IMR-90 (cell line): ENCODE measurements around the gene TMEM200A. TPM values are rescaled to one million over a fixed set of nuclear protein-coding genes. Genes with fewer than 3 reads are reported as not detected.
A peak's percentile ranks its signal among the peaks of the same experiment; 100 is the strongest.

Experiments used
- ATAC-seq: fragments of 200-7000 bp; cut with Tn5 transposase; 2 replicates; pipeline ENCODE4 v1.9.1; 2020; ENCODE audit warnings: low read depth, mild to moderate bottlenecking, moderate library complexity
- BruUV-seq: library from RNA; stranded (reverse); fragments of 400-500 nt; replicated peaks from 2 replicates; lab custom pipeline; 2021; lab: Mats Ljungman, UMichigan
- CTCF ChIA-PET: fragments of 300-600 bp; formaldehyde crosslinking; extraction: SDS; loops from one replicate; lab custom pipeline; 2021; ENCODE audit warnings: antibody characterized with exemption; lab: Yijun Ruan, JAX
- POLR2A ChIA-PET: fragments of 300-600 bp; sonication (Branson Sonifier 250); formaldehyde crosslinking; loops from one replicate; lab custom pipeline; 2022; ENCODE audit warnings: antibody characterized with exemption; ENCODE audit not compliant: unreplicated experiment; lab: Charles Lee
- DNase-seq: peaks from one replicate; pipeline ENCODE4 v3.0.0; 2013
- H2AFZ ChIP-seq: replicated peaks from 2 replicates; pipeline ENCODE3; 2013; ENCODE audit warnings: low read length, mild to moderate bottlenecking; ENCODE audit not compliant: poor library complexity
- H2AK5ac ChIP-seq: 2 replicates; pipeline ENCODE4 v1.6.1; 2013; ENCODE audit warnings: low read depth, low read length, inconsistent platforms
- H2AK9ac ChIP-seq: replicated peaks from 2 replicates; pipeline ENCODE3; 2013; ENCODE audit warnings: mild to moderate bottlenecking, low read depth, low read length, moderate library complexity; ENCODE audit not compliant: poor library complexity
- H2BK120ac ChIP-seq: 2 replicates; pipeline ENCODE4 v1.6.1; 2013; ENCODE audit warnings: low read depth, low read length, inconsistent platforms
- H2BK15ac ChIP-seq: 3 replicates; pipeline ENCODE4 v1.6.1; 2013; ENCODE audit warnings: low read depth, low read length, inconsistent platforms
- H2BK20ac ChIP-seq: 2 replicates; pipeline ENCODE4 v1.6.1; 2013; ENCODE audit warnings: low read depth, mild to moderate bottlenecking, inconsistent platforms, low read length, moderate library complexity
- H2BK5ac ChIP-seq: 2 replicates; pipeline ENCODE4 v1.6.1; 2013; ENCODE audit warnings: mild to moderate bottlenecking, low read depth, low read length, inconsistent platforms; ENCODE audit not compliant: poor library complexity, severe bottlenecking
- H3K14ac ChIP-seq: replicated peaks from 2 replicates; pipeline ENCODE4 v1.6.1; 2013; ENCODE audit warnings: low read depth, low read length, inconsistent platforms
- H3K18ac ChIP-seq: 2 replicates; pipeline ENCODE4 v1.6.1; 2013; ENCODE audit warnings: low read depth, low read length, control low read depth
- H3K23ac ChIP-seq: 2 replicates; pipeline ENCODE4 v1.6.1; 2013; ENCODE audit warnings: low read depth, low read length, inconsistent platforms
- H3K27ac ChIP-seq: 2 replicates; pipeline ENCODE4 v1.5.1; 2013; ENCODE audit warnings: mild to moderate bottlenecking, control low read depth, low read length; ENCODE audit not compliant: insufficient read depth
- H3K27me3 ChIP-seq: 2 replicates; pipeline ENCODE4 v1.6.1; 2013; ENCODE audit warnings: low read length; ENCODE audit not compliant: control insufficient read depth, insufficient read depth
- H3K36me3 ChIP-seq: 2 replicates; pipeline ENCODE4 v1.6.1; 2013; ENCODE audit warnings: low read length, mixed read lengths; ENCODE audit not compliant: control insufficient read depth, insufficient read depth
- H3K4ac ChIP-seq: 2 replicates; pipeline ENCODE4 v1.6.1; 2013; ENCODE audit warnings: low read depth, low read length, inconsistent platforms
- H3K4me1 ChIP-seq: 2 replicates; pipeline ENCODE4 v1.6.1; 2013; ENCODE audit warnings: low read length, mixed read lengths; ENCODE audit not compliant: control insufficient read depth, insufficient read depth
- H3K4me2 ChIP-seq: 2 replicates; pipeline ENCODE4 v1.6.1; 2013; ENCODE audit warnings: low read depth, mild to moderate bottlenecking, control low read depth, low read length, moderate library complexity
- H3K4me3 ChIP-seq: 2 replicates; pipeline ENCODE4 v1.5.1; 2013; ENCODE audit warnings: low read depth, mild to moderate bottlenecking, control low read depth, low read length, moderate library complexity; ENCODE audit not compliant: insufficient read depth
- H3K56ac ChIP-seq: 2 replicates; pipeline ENCODE4 v1.6.1; 2013; ENCODE audit warnings: low read length, inconsistent platforms; ENCODE audit not compliant: insufficient read depth; ENCODE audit errors: extremely low read depth
- H3K79me1 ChIP-seq, 2 experiments: 2 replicates each; pipeline ENCODE4 v1.6.1; 2013; ENCODE audit warnings: low read length in 2 of 2, inconsistent platforms in 1 of 2, low read depth in 1 of 2
- H3K9ac ChIP-seq: 2 replicates; pipeline ENCODE4 v1.6.1; 2013; ENCODE audit warnings: low read depth, low read length, control low read depth
- H3K9me1 ChIP-seq: 2 replicates; pipeline ENCODE4 v1.6.1; 2013; ENCODE audit warnings: low read length, inconsistent platforms; ENCODE audit not compliant: insufficient read depth
- H3K9me3 ChIP-seq: 2 replicates; pipeline ENCODE4 v1.6.1; 2013; ENCODE audit warnings: low read length; ENCODE audit not compliant: control insufficient read depth, insufficient read depth
- H4K20me1 ChIP-seq: 2 replicates; pipeline ENCODE4 v1.6.1; 2013; ENCODE audit warnings: low read length, inconsistent platforms; ENCODE audit not compliant: insufficient read depth
- H4K5ac ChIP-seq: 2 replicates; pipeline ENCODE4 v1.6.1; 2013; ENCODE audit warnings: mild to moderate bottlenecking, low read depth, low read length, control low read depth
- H4K8ac ChIP-seq, 2 experiments: 2 replicates each; pipeline ENCODE4 v1.6.1; 2013; ENCODE audit warnings: low read depth in 2 of 2, low read length in 2 of 2, control low read depth in 1 of 2, inconsistent platforms in 1 of 2
- H4K91ac ChIP-seq: 2 replicates; pipeline ENCODE4 v1.6.1; 2013; ENCODE audit warnings: low read depth, low read length, inconsistent platforms; ENCODE audit not compliant: insufficient read depth
- CEBPB ChIP-seq: IDR thresholded peaks from 2 replicates; pipeline ENCODE4 v1.6.1; 2012; ENCODE audit warnings: low read depth, low read length, improper control_type of control experiment
- FOS ChIP-seq: fragments of 150-350 bp; IDR thresholded peaks from 2 replicates; pipeline ENCODE4 v1.6.1; 2016; ENCODE audit warnings: low read depth, low read length
- MAFK ChIP-seq: IDR thresholded peaks from 2 replicates; pipeline ENCODE4 v1.6.1; 2012; ENCODE audit warnings: low read depth, low read length, improper control_type of control experiment
- MAZ ChIP-seq: IDR thresholded peaks from 2 replicates; pipeline ENCODE4 v1.6.1; 2012; ENCODE audit warnings: low read depth, mild to moderate bottlenecking, low read length, improper control_type of control experiment, moderate library complexity, borderline replicate concordance
- MXI1 ChIP-seq: IDR thresholded peaks from 2 replicates; pipeline ENCODE4 v1.6.1; 2012; ENCODE audit warnings: low read depth, mild to moderate bottlenecking, low read length, moderate library complexity, borderline replicate concordance
- NFE2L2 ChIP-seq: fragments of 150-350 bp; IDR thresholded peaks from 2 replicates; pipeline ENCODE4 v1.6.1; 2016; ENCODE audit warnings: low read depth, mild to moderate bottlenecking, low read length
- RAD21 ChIP-seq: IDR thresholded peaks from 2 replicates; pipeline ENCODE4 v1.6.1; 2012; ENCODE audit warnings: low read length, improper control_type of control experiment
- RCOR1 ChIP-seq: IDR thresholded peaks from 2 replicates; pipeline ENCODE4 v1.6.1; 2012; ENCODE audit warnings: mild to moderate bottlenecking, low read length, improper control_type of control experiment; ENCODE audit not compliant: insufficient replicate concordance
- RFX5 ChIP-seq: IDR thresholded peaks from 2 replicates; pipeline ENCODE4 v1.8.0; 2012; ENCODE audit warnings: low read depth, mild to moderate bottlenecking, low read length, moderate library complexity
- dilution Hi-C: fragments of 300-500 bp; cut with HindIII; formaldehyde crosslinking; loops from one replicate; pipeline ENCODE4 v1.14.3; 2018; ENCODE audit warnings: low sequenced_read_pairs; ENCODE audit not compliant: unreplicated experiment
- in situ Hi-C: fragments of 300-500 bp; cut with MboI; formaldehyde crosslinking; loops from 3 replicates; pipeline ENCODE4 v1.14.3; 2019; ENCODE audit warnings: low sequenced_read_pairs, inconsistent platforms, mixed read lengths
- intact Hi-C: fragments of 100-400 bp; cut with micrococcal nuclease; formaldehyde crosslinking; loops from 2 replicates; pipeline ENCODE4 v1.10.0; 2022
- polyA plus RNA-seq, 3 experiments: library from polyadenylated mRNA; depleted of rRNA; stranded (reverse); fragments of >200 nt; gene quantifications; 2 replicates each; pipeline ENCODE4 v1.2.3, GENCODE V29; 2012; ENCODE audit warnings: low replicate concordance in 1 of 3
- total RNA-seq: library from RNA; depleted of rRNA; stranded (reverse); fragments of >200 nt; gene quantifications from 2 replicates; pipeline ENCODE4 v1.2.3, GENCODE V29; 2012
- TF ChIP-seq, protein P1 (sequence below): conservative IDR thresholded peaks from 2 replicates; pipeline ENCODE4 v1.5.1; 2012; ENCODE audit warnings: mild to moderate bottlenecking, low read depth, low read length, improper control_type of control experiment
- TF ChIP-seq, protein P2 (sequence below): fragments of 150-350 bp; IDR thresholded peaks from 2 replicates; pipeline ENCODE4 v1.6.1; 2017; ENCODE audit warnings: mild to moderate bottlenecking, antibody characterized with exemption, low read length, low read depth

TMEM200A gene
- total and polyA plus RNA-seq, 2 of the 4 experiments (the other 2 are of a cell fraction) = 22.8 to 37.1 TPM

DNA sequence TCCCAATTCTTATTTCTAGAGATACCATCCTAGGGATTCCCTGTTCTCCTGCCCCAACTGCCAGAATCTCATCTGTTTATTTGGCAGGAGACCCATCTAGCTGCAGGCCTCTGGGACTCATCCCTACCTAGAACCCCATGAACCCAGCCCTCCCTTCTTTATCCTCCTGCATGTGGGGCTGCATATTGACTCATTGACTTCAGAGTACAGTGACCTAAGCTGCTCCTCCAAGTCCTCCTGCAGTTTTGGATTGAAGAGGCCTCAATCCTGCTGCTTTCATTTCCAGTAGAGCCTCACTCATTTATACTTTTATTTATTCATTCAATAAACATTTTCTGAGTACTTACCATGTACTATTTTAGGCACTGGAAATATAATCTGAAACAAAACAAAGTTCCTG, 11.6 kb downstream of the TMEM200A start:
- Histone ChIP-seq H3K23ac (0 out of 2 replicates have a peak overlapping the region, but pooled peaks have one; percentile 16), H3K56ac (no peak overlapping the region), H4K8ac (no peak overlapping the region), H2BK120ac (no peak overlapping the region), H3K4me3 (no peak overlapping the region), H3K14ac (no peak overlapping the region), H3K9ac (no peak overlapping the region), H3K27me3 (no peaks in the 10 kb centered on the region), H3K4me2 (peak overlapping the region; percentile 39; the same call in 1 of the 2 replicates), H3K4ac (no peak overlapping the region), H4K5ac (no peak overlapping the region), H2AK9ac (no peak overlapping the region), H3K79me1 (peaks cover 8 to 46% of the 10 kb centered on the region in 2 experiments), H3K4me1 (peaks cover 13% of the 10 kb centered on the region), H3K9me3 (no peaks in the 10 kb centered on the region), H4K20me1 (no peaks in the 10 kb centered on the region), H4K91ac (no peak overlapping the region), H3K27ac (no peak overlapping the region; the same call in 1 of the 2 replicates), H2BK20ac (no peak overlapping the region), H3K9me1 (no peaks in the 10 kb centered on the region; the same call in none of the 2 replicates), H2AK5ac (no peak overlapping the region), H3K36me3 (peaks cover 2% of the 10 kb centered on the region; the same call in 1 of the 2 replicates), H2BK15ac (no peak overlapping the region), H2BK5ac (peak overlapping the region; percentile 32), H3K18ac (peak overlapping the region; percentile 25), H2AFZ (no peak overlapping the region)
- DNase-seq = peak; percentile 50
- CTCF ChIA-PET = no interaction called here
- POLR2A ChIA-PET = no interaction called here
- BruUV-seq = no TSS peak
- no peak for TF ChIP-seq FOS
- no peak for TF ChIP-seq RCOR1
- TF ChIP-seq NFE2L2 = no peak
- no peak for TF ChIP-seq MAZ
- no peak for TF ChIP-seq MAFK
- TF ChIP-seq MXI1 = no peak
- no peak for TF ChIP-seq RFX5
- no peak for TF ChIP-seq CEBPB
- TF ChIP-seq, protein P1, sequence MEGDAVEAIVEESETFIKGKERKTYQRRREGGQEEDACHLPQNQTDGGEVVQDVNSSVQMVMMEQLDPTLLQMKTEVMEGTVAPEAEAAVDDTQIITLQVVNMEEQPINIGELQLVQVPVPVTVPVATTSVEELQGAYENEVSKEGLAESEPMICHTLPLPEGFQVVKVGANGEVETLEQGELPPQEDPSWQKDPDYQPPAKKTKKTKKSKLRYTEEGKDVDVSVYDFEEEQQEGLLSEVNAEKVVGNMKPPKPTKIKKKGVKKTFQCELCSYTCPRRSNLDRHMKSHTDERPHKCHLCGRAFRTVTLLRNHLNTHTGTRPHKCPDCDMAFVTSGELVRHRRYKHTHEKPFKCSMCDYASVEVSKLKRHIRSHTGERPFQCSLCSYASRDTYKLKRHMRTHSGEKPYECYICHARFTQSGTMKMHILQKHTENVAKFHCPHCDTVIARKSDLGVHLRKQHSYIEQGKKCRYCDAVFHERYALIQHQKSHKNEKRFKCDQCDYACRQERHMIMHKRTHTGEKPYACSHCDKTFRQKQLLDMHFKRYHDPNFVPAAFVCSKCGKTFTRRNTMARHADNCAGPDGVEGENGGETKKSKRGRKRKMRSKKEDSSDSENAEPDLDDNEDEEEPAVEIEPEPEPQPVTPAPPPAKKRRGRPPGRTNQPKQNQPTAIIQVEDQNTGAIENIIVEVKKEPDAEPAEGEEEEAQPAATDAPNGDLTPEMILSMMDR = no peak
- TF ChIP-seq RAD21 = no peak
- TF ChIP-seq, protein P2, sequence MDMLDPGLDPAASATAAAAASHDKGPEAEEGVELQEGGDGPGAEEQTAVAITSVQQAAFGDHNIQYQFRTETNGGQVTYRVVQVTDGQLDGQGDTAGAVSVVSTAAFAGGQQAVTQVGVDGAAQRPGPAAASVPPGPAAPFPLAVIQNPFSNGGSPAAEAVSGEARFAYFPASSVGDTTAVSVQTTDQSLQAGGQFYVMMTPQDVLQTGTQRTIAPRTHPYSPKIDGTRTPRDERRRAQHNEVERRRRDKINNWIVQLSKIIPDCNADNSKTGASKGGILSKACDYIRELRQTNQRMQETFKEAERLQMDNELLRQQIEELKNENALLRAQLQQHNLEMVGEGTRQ = no peak
- intact Hi-C loops = no loop called here
- dilution Hi-C loops = no loop called here
- ATAC-seq = peak; percentile 55
- in situ Hi-C loops = no loop called here
